ENCODE data around the gene SLC28A3.

DNA sequence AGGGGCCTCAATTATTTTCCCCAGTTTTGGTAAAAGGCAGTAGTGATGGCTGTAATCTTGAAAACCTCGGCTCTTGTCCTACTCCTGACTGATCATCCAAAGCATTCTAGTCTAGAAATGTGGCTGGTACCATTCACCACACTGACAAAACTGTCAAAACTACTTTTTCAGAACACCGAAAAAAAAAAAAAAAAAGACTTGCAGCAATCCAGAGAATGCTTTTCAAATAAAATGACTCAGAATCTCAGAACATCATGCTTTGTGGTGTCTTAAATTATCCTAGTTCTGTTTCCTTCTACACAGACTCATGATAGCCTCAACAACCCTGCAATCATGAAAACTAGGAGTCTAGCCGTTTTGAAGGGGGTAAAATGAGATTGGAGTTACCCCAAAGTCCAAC is 13.4 kb downstream of the SLC28A3 start:
- TF ChIP-seq, protein P1, sequence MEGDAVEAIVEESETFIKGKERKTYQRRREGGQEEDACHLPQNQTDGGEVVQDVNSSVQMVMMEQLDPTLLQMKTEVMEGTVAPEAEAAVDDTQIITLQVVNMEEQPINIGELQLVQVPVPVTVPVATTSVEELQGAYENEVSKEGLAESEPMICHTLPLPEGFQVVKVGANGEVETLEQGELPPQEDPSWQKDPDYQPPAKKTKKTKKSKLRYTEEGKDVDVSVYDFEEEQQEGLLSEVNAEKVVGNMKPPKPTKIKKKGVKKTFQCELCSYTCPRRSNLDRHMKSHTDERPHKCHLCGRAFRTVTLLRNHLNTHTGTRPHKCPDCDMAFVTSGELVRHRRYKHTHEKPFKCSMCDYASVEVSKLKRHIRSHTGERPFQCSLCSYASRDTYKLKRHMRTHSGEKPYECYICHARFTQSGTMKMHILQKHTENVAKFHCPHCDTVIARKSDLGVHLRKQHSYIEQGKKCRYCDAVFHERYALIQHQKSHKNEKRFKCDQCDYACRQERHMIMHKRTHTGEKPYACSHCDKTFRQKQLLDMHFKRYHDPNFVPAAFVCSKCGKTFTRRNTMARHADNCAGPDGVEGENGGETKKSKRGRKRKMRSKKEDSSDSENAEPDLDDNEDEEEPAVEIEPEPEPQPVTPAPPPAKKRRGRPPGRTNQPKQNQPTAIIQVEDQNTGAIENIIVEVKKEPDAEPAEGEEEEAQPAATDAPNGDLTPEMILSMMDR (conservative IDR thresholded peaks at IDR 0.05; ENCODE audit: low read length) = no peak
- no peak for TF ChIP-seq EZH2phosphoT487 (IDR thresholded peaks at IDR 0.05; ENCODE audit: borderline replicate concordance, low read depth, low read length)
